Measurements from ENCODE around the gene HOXA7. TPM values are rescaled to one million over a fixed set of nuclear protein-coding genes. Genes with fewer than 3 reads are reported as not detected.

Gene HOXA7
- total and polyA plus RNA-seq, 4 donors, result 1.0 to 2.2 (median 1.4) TPM

DNA sequence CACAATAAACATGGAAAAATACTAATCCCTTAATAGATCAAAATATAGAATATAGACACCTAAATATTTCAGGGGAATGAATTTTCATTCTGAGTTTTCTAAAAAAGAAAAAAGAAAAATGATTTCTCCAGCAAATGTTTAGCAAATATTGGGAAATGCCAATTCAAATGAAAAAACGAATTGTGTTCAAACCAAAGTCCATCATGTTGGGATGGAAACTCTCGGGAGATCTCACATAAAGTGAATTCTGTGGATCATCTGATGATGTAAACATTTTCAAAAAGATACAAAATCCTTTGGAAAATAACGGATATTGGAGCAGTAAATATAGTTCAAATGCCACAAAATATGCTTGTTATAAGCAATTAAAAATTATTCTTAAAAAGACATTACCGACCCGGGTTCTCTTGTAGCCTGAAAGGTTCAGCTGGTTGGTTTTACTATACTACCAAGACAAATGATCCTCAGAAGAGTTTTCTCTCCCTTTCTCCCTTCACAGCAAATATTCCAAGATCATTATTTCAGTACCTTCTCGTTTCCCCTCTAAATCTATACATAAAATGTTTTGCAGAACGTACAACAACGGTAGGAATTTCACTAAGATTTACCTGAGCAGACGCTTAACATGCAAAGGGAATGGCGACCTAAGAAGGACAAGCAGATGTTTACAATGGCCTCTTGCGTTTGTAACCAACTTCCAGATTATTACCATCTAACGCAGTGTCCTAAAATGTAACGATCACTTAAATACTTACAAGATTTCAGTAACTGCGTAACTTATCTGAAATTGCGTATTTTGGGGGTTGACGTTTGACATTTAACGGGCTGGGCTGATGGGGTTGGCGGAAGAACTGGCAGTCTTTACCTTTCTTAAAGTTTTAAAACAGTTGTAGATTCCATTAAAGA lies 40.9 kb upstream of the HOXA7 start:
- peaks cover 0 to 12% (median 0%) of the 10 kb centered on the region in 4 donors for H3K9me3 ChIP-seq (ENCODE audit: control insufficient read depth in 4 of 4, insufficient read depth in 3 of 4, low read length in 3 of 4)
- 20 to 21% methylated on average over 18 of the region's 18 CpGs for WGBS, 2 donors

GRCh38 chr7:27196287-27196767 lies 39.9 kb upstream of the HOXA7 start:
- H3K27ac ChIP-seq (ENCODE audit: low read depth in 1 of 2, low read length in 1 of 2), result no peak overlapping the region
- no peaks in the 10 kb centered on the region for H3K36me3 ChIP-seq (ENCODE audit: control insufficient read depth in 4 of 4, insufficient read depth in 4 of 4, low read length in 4 of 4)
- H3K4me1 ChIP-seq (ENCODE audit: control insufficient read depth in 5 of 5, insufficient read depth in 5 of 5, low read length in 5 of 5), result peaks cover 0 to 37% (median 7%) of the 10 kb centered on the region in 5 donors
- peak; percentile 48 for TF ChIP-seq CTCF (IDR thresholded peaks at IDR 0.05; ENCODE audit: control extremely low read depth, extremely low read depth)
- no peak for ATAC-seq (ENCODE audit: insufficient read depth, low FRiP score)
- H3K9ac ChIP-seq (ENCODE audit: insufficient read depth in 1 of 2, low read length in 2 of 2), result no peak overlapping the region
- no peak overlapping the region for H3K4me3 ChIP-seq
- H3K9me3 ChIP-seq (ENCODE audit: control insufficient read depth in 4 of 4, insufficient read depth in 3 of 4, low read length in 3 of 4), result peaks cover 0 to 9% (median 0%) of the 10 kb centered on the region in 4 donors
- WGBS, 2 donors, result 1 to 2% methylated on average over 6 of the region's 6 CpGs
- H3K27me3 ChIP-seq (ENCODE audit: control insufficient read depth in 3 of 3, insufficient read depth in 3 of 3, low read length in 2 of 3), result peaks cover 3 to 88% (median 85%) of the 10 kb centered on the region in 3 donors
- peak; percentile 83 to 87 (median 86) for DNase-seq

More for the DNA sequence above, 40.9 kb upstream of the HOXA7 start:
- Histone ChIP-seq H3K9ac (ENCODE audit: insufficient read depth in 1 of 2, low read length in 2 of 2) (no peak overlapping the region), H3K27me3 (ENCODE audit: control insufficient read depth in 3 of 3, insufficient read depth in 3 of 3, low read length in 2 of 3) (peaks cover 0 to 88% (median 86%) of the 10 kb centered on the region in 3 donors), H3K4me1 (ENCODE audit: control insufficient read depth in 5 of 5, insufficient read depth in 5 of 5, low read length in 5 of 5) (peaks cover 0 to 34% (median 7%) of the 10 kb centered on the region in 5 donors), H3K27ac (ENCODE audit: low read depth in 1 of 2, low read length in 1 of 2) (no peak overlapping the region), H3K36me3 (ENCODE audit: control insufficient read depth in 4 of 4, insufficient read depth in 4 of 4, low read length in 4 of 4) (no peaks in the 10 kb centered on the region), H3K4me3 (no peak overlapping the region)
- peak in 2 of 3 donors; percentile 10 to 55 for DNase-seq
- no peak for TF ChIP-seq CTCF (IDR thresholded peaks at IDR 0.05; ENCODE audit: control extremely low read depth, extremely low read depth)
- no peak for ATAC-seq (ENCODE audit: insufficient read depth, low FRiP score)

GRCh38 chr7:27194686-27195379 lies 38.4 kb upstream of the HOXA7 start:
- ATAC-seq (ENCODE audit: insufficient read depth, low FRiP score), result no peak
- 33 to 38% methylated on average over 9 of the region's 9 CpGs for WGBS, 2 donors

More at GRCh38 chr7:27194686-27195379, 38.4 kb upstream of the HOXA7 start:
- H3K27me3 ChIP-seq (ENCODE audit: control insufficient read depth in 3 of 3, insufficient read depth in 3 of 3, low read length in 2 of 3), result peaks cover 3 to 91% (median 90%) of the 10 kb centered on the region in 3 donors
- TF ChIP-seq CTCF (IDR thresholded peaks at IDR 0.05; ENCODE audit: control extremely low read depth, extremely low read depth), result no peak
- H3K36me3 ChIP-seq (ENCODE audit: control insufficient read depth in 4 of 4, insufficient read depth in 4 of 4, low read length in 4 of 4), result no peaks in the 10 kb centered on the region
- no peak overlapping the region for H3K27ac ChIP-seq (ENCODE audit: low read depth in 1 of 2, low read length in 1 of 2)
- H3K4me3 ChIP-seq, result no peak overlapping the region
- H3K4me1 ChIP-seq (ENCODE audit: control insufficient read depth in 5 of 5, insufficient read depth in 5 of 5, low read length in 5 of 5), result peaks cover 0 to 25% (median 7%) of the 10 kb centered on the region in 5 donors
- no peak overlapping the region for H3K9ac ChIP-seq (ENCODE audit: insufficient read depth in 1 of 2, low read length in 2 of 2)
- DNase-seq, result peak in 2 of 3 donors; percentile 10 to 19
- H3K9me3 ChIP-seq (ENCODE audit: control insufficient read depth in 4 of 4, insufficient read depth in 3 of 4, low read length in 3 of 4), result peaks cover 0 to 5% (median 0%) of the 10 kb centered on the region in 4 donors
